HTERT RPE-1 (cell line): ENCODE measurements around the gene KCNK2.

Experiments
- in situ Hi-C: fragments of 300-500 bp; cut with MboI; formaldehyde crosslinking; loops from 4 replicates; pipeline ENCODE4 v1.14.3; 2020; ENCODE audit warnings: low sequenced_read_pairs

The KCNK2 gene, protein sequence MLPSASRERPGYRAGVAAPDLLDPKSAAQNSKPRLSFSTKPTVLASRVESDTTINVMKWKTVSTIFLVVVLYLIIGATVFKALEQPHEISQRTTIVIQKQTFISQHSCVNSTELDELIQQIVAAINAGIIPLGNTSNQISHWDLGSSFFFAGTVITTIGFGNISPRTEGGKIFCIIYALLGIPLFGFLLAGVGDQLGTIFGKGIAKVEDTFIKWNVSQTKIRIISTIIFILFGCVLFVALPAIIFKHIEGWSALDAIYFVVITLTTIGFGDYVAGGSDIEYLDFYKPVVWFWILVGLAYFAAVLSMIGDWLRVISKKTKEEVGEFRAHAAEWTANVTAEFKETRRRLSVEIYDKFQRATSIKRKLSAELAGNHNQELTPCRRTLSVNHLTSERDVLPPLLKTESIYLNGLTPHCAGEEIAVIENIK

DNA sequence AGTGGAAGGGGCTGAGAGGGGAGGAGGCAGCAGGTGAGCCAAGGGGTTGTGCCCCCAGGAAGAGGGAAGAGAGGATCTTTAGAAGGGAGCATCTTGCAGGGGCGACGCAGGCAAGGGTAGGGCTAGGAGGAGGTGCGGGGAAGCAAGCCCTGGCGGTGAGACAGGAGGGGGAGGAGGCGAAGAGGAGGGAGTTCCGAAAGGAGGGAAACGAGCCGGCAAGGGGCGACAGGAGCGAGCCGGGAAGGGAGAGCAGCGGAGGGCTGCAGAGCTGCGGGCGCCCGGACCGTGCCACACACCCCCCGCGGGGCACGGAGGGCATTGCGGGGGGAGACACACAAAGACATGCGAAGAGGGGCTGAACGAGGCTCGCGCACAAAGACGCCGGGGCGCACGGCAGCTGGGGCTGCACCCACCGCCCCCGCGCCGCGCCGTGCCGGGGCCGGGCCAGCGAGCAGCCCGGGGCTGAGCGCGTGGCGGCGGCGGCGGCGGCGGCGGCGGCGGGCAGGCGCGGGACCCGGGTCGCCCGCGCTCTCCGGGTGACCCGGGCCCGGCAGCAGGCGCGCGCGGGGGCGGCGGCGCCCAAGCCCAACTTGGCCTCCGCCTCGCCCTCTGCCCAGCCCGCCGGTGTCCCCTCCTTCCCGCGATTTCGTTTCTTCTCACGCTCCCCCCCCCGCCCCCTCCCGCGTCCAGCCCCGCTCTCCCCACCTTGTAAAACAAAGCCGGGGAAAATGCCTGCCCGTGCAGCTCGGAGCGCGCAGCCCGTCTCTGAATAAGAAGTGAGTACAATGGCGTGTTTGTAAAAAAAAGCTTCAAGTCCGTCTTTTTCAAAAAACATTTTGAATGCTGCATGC is at the start of gene KCNK2:
TSS of gene KCNK2 (plus strand) at position 206 of the 851 bp plus-strand sequence. CDS start 649 bp downstream, outside the sequence.
- in situ Hi-C loops: no loop called here

DNA sequence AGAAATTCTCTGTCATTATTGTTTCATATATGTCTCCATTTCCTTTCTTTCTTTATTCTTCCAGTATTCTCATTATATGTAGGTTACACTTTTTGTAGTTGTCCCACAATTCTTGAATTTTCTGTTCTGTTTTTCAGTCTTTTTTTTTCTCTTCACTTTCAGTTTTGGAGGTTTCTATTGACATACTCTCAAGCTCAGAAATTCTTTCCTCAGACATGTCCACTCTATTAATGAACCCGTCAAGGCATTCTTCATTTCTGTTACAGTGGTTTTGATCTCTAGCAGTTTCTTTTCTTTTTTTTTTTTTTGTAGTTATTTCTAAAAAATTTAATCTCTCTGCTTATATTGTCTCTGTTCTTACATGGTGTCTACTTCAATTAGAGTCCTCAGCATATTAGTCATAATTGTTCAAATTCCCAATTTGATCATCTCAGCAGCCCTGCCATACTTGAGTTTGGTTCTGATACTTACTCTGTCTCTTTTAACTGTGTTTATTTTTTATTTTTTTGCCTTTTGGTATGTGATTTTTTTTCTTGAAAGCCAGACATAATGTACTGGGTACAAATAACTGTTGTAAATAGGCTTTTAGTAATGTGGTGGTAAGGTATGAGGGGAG is 49.5 kb upstream of the KCNK2 start:
- in situ Hi-C loops: no loop called here

DNA sequence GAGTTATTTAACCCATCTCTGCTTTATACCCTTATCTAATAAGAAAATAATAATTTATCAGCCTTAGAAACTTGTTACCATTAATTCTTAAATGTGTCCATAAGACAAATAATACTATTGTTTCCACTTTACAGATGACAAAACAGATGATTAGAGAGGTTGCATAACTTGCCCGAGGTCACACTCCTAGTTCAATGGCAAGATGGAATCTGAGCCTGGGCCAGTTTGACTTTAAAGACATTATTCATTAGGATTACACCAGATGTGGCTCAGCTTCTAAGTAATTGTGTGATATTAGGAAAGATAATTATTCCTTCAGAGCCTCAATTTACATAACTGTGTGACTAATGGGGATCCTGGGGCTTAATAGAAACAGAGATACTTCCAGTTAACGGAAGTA is 42.3 kb upstream of the KCNK2 start:
- in situ Hi-C loops: no loop called here

DNA sequence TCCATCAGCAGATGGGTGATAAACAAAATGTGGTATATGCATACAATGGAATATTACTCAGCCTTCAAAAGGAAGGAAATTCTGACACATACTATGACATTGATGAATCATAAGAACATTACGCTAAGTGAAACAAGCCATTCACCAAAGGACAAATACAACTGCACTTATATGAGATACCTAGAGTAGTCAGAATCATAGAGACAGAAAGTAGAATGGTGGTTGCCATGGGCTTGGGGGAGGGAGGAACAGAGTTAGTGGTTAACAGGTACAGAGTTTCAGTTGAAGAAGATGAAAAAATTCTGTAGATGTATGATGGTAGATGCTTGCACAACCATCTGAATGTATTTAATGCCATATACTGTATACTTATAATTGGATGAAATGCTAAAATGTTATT is 39.1 kb upstream of the KCNK2 start:
- in situ Hi-C loops: no loop called here

DNA sequence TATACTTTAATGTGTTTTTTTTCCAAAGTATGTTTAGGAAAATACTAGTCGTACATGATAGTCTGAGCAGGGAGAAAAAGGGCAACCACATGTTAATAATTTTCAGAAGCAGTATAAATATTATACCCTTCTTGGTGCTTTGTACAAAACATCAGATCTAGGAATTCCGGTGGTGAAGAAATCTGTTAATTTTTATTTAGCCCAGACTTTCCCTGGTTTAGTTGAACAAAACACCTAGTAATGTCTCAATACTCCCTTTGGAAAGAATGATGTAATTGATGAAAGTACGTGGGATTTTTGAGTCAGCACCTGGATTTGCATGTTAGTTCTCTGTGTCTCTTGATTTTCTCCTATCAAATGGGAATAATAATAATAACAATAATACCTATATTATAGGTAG is 38.4 kb upstream of the KCNK2 start:
- in situ Hi-C loops: no loop called here

DNA sequence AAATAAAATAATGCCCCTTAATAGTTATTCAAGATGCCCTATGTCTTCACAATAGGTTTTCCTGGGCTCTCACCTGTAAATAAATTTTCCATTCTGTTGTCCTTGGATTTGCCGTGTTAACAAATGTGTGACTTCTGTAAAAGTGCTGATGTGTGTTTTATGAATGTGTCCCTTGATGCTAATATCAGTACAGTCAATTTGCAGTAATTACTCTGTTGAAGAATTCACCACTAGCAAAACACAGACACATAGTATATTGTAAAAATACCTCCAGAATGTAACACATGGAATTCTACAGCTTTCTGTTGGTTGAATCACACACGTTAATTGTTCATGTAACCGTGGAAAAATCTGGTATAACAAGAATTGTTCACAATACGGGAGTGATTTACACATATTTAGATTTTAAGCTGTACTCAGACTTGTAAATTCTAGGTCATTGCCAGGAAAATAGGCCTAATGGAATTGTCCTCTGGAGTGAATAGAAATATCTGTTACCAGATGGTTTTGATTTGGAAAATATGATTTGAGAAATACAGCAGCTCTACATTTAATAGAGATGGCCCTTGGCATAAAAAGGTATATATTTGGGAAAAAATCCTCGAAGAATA is 36.7 kb upstream of the KCNK2 start:
- in situ Hi-C loops: no loop called here

DNA sequence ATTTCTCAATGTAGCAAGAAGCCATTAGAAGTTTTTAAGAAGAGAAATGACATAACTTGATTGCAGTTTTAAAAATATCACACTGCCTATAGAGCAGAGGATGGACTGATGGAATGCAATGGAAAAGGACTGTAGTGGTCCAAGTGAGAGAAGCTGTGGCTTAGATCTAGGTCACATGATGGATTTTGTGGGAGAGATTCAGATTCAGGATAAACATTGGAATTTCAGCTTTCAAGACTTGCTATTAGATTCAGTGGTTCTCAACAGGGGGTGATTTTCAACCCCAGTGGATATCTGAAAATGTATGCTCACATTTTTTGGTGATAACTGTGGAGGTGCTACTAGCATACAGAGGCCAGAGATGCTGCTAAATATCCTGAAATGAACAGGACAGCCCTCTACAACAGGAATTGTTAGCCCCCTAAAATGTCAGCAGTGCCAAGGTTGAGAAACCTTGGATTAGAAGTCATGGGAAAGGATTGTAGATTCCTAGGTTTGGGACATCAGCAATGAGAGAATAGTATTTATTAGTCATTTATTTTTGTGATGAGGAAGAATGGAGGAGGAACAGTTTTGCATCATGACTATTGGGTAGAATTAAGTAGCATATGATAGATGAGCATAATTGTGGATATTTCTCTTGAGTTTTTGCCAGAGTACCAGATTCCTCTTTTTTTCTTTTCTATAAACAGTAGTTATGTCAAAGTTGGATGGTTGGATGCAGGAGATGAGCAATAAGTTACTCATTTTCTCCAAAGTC is 30.1 kb upstream of the KCNK2 start:
- in situ Hi-C loops: no loop called here

DNA sequence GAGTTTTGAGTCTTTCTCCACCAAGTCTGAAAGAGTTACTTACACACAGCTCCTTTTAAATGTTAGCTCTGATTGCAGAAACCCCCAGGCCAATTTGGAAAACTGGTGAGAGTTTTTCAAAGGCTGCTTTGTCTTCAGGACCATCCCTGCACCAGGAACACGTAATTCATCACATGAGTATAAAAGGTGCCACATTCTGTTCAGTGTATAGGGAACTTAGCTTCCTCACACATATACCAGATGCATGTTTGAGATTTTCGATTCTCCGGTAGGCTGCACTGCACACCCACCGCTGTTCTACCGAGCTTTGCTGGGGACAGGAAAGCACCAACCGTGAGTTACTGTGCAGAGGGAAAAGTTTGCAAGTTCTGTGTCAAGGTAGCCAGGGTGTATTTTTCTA is 28.3 kb upstream of the KCNK2 start:
- in situ Hi-C loops: no loop called here

DNA sequence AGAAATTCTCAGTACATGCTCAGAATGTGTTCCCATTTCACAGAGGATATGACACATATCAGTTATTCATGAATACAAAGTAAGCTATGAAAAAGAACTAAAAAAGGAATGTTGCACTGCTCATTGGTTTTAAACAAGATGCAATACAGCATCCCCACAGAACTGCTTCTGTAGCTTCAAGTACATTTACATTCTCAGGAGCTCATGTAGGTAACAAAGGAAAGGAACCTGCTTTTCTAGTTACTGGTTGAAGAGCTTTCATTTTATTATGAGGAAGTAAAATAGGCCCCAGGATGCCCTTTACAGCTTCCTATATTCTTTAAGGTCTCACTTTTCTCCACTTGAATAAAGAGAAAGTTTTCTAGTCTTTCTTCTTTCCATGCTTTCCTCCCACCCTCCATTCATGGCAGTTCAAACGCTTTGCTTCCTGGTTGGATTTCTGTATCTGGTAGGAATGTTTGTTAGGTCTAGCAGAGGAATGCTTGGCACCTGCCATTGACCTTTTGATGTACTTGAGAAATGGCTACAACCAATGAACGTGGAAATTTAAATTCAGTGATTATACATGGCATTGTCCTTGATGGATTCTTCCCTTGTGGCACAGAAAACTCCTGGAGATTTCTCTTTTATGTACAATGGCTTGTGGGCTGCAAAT is 27.1 kb upstream of the KCNK2 start:
- in situ Hi-C loops: no loop called here

DNA sequence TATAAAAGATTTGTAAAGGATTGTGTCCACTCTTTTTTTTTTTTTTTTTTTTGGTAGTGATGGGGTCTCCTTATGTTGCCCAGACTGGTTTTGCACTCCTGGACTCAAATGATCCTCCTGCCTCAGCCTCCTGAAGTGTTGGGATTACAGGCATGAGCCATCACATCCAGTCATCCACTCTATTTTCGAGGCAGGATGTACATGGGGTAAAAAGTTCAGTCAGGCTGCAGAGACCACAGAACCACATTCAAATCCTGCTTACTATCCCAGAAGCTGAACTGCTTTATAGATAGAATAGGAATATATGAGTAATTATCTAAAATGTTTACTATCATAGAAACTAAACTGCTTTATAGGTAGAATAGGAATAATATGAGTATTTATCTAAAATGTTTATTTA is 26.0 kb upstream of the KCNK2 start:
- in situ Hi-C loops: no loop called here

DNA sequence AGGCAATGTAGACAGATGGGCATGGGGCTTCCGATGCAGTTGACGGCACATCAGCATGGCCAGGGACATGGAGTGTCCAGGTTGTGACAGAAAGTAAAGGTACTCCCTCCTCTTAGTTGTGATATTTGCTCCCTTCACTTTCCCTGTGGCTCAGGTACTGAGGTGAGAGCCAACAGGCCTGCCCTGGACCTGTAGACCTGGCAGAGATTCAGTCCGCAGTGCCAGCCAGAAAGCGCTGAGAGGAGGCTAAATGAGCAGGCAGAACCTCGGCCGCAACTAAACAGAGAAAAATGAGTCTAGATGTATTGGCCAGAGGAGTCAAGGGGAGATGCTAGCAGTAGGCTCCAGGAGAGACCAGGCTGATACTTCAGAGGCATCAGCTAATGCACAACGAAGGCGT is 22.6 kb upstream of the KCNK2 start:
- in situ Hi-C loops: no loop called here

DNA sequence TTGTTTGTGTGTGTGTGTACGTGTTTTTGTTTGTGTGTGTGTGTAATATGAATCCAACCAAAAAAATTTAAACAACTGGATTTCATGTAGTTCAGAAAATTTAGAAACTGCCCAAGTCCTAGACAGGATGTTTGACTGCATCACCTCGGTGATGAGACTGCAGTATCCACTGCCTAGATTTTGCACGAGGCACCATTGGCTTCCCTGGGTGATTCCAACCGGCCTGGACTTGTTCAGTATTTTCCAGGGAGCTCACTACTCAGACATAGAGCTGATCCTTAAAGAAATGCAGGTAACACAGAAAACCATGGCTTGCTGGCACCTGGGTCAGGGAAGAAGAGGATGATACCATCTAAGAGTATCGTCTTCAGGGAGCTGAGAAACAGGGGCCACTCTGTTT is 18.2 kb upstream of the KCNK2 start:
- in situ Hi-C loops: no loop called here

DNA sequence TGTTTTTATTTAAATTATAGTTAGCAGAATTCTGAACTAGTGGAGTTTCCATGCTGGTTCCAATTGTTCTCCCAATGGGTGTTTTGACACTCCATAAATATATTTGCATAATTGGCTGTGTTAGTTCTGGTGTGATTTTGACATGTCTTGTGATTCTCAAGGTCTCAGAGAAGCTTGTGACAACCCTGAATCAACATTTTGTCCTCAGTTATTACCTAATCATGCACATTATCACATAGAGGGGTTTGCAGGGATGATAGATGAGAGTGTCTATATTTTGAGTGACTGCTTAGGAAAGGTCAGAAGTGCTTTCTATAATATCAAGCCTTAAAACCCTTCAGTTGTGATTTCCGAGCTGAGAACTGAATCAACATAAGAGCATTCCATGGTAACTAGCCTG is 11.5 kb upstream of the KCNK2 start:
- in situ Hi-C loops: no loop called here

DNA sequence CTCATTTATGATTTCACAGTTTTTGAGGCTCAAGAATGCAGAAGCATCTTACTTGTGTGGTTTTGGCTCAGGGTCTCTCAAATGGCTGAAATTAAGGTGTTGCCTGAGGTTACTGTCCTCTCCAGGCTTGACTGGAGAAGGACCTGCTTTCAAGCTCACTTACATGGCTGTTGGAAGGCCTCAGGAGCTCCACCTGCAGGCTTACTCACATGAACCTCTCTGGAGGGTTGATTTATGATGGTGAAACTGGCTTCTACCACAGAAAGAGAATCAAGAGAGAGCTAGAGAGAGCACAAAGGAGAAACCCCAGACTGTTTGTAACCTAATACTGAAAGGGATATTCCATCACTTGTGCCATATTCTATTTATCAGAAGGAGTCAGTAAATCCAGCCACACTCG is 6.2 kb upstream of the KCNK2 start:
- in situ Hi-C loops: no loop called here

DNA sequence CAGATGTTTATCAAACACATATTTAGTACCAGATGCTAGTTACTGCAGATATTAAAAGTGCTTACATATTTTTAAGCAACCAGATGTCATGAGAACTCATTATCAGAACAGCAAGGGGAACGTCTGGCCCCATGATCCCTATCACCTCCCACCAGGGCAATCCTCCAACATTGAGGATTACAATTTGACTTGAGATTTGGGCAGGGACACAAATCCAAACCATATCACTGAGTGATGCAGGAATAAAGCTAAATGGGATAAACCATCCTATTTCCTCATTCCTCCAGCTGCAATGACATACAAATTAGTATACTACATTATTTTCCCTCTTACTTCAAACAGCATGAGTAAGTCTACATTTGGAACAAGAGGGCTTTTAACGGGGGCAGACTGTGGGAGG is 3.1 kb upstream of the KCNK2 start:
- in situ Hi-C loops: no loop called here

DNA sequence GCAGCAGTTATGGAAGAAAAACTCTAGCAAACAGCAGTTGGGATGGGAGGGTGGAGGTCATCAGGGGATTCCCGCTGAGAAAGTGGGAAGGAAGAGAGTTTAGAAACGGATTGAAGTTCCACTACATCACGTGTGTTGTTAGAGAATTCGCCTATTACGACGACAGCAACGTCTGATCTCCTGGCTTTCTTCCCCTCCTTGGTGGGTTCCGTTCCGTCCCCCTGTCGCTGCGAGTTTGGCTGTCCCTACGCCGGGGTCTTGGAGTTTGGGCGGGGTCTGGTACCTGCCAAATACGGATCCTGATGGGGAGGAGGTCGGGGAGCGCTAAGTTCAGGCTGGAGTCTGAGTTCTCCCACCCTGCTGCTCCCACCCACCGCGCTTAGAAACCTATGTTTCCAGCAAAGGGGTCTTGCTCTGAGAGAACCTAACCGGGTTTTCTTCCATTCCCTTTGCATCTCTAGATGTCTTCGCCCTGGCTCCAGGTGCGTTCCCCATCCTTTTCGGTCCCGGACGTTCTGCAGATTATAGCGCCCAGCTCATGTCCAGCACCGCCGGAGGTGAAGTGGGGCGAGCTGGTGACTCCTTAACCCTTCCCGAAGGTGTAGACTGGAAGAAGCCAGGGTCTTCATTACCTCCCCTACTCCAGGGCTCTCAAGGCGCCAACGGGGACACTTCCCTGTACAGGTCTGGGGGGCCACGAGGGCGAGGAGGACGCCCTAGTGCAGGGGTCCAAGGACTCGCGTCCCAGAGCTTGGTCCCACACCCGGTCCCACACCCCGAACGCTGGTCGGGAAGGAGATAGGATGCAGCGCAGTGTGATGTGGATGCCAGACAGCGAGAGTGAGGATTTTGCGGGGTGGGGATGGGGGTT is 641 bp upstream of the KCNK2 start:
- in situ Hi-C loops: no loop called here

DNA sequence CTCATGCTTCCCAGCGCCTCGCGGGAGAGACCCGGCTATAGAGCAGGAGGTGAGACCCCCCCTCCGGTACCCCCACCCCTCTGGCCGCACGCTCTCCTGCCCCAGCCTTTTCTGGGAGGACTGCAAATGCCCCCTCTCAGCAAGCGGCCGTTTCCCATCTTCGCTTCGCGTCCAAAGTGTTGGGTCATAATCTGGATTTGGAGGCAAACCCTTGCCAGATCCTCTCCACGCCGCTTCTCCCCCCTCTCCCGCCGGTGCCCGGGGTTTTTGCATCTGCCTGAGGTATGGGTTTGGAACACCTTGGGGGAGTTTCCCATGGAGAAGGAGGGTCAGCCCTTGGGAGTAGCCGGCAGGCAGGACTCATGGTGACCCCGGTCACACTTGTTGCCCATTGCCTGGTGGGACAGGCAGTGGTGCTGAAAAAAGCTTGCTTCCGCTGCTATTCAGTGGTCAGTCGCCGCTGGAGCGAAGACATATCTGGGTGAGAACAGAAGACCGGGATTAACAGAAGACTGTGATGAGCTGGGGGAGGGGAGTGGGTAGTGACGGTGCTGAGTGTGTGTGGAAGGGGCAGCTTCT is 935 bp downstream of the KCNK2 start:
- in situ Hi-C loops: no loop called here

DNA sequence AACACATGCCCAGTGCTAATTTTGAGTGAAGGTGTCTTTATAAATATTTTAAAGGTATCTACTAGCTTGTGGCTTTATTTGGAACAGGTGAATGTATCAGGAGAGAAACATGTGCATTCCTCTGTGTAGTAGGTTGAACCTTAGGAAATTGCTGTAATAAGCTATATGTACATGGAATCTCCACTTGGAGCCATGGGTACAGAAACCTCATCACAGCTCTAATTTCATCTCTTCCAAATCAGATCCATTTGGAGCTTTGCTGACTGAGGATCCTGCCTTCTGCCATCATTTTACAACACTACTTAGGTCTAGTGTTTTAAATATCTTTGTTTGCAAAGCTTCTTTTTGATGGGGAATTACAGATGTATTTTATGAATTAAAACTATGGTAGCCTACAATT is 2.1 kb downstream of the KCNK2 start:
- in situ Hi-C loops: no loop called here

DNA sequence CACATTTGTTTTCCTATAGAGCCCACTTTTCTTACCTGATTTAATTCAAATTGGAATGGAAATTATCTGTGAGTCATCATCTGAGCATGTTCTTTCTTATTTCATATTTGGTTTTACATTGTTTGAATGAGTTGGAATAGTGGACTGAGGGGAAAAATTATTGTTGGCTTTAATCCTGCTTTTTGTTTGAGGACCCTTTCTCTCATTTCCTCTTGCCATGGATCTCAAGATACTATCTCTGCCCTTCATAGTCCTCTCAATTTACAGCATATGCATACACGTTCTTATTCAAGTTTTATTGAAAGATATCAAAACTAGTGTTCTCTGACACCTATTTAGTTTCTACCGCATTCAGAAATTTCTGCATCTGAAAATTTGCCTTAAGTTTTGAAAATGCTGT is 5.1 kb downstream of the KCNK2 start:
- in situ Hi-C loops: no loop called here
